HepG2 (cell line): ENCODE measurements around the gene RPRD1A. TPM values are rescaled to one million over a fixed set of nuclear protein-coding genes. Genes with fewer than 3 reads are reported as not detected.

Experiments
- ATAC-seq: fragments of 200-7000 bp; cut with Tn5 transposase; 3 replicates; pipeline ENCODE4 v1.9.1; 2020; ENCODE audit warnings: mild to moderate bottlenecking, moderate library complexity
- BruUV-seq: library from RNA; stranded (reverse); fragments of 400-500 nt; replicated peaks from 2 replicates; lab custom pipeline; 2021; lab: Mats Ljungman, UMichigan
- CTCF ChIA-PET: fragments of 300-600 bp; formaldehyde crosslinking; extraction: SDS; loops from one replicate; lab custom pipeline; 2021; ENCODE audit warnings: low total read pairs, inconsistent platforms, low intra/inter-chr PET ratio; lab: Yijun Ruan, JAX
- POLR2A ChIA-PET: fragments of 350-600 bp; sonication (Branson Sonifier 250); formaldehyde crosslinking; loops from one replicate; lab custom pipeline; 2020; ENCODE audit warnings: antibody characterized with exemption, inconsistent platforms; lab: Yijun Ruan, JAX
- DNase-seq: peaks from one replicate; pipeline ENCODE4 v3.0.0-alpha.2; 2015; ENCODE audit warnings: low spot score
- FAIRE-seq: peaks from 3 replicates; lab custom pipeline; 2011; peaks lifted over from hg19 to GRCh38; lab: Jason Lieb, UNC
- H2AFZ ChIP-seq: one replicate; pipeline ENCODE4 v1.6.1; 2011; ENCODE audit warnings: low read length, inconsistent platforms
- H3K27ac ChIP-seq: fragments of 300-600 bp; 3 replicates; pipeline ENCODE4 v1.8.0; 2011; ENCODE audit warnings: mixed run types, mild to moderate bottlenecking, mixed read lengths, low read length, inconsistent platforms; ENCODE audit not compliant: insufficient read depth; ENCODE audit errors: extremely low read length
- H3K27me3 ChIP-seq, 2 experiments: fragments of 200-600 bp in 1 of 2; 2 replicates in 1 of 2; 3 replicates in 1 of 2; pipeline versions ENCODE4 v1.6.0 to v1.8.0; 2011; ENCODE audit warnings: low read length in 2 of 2, mild to moderate bottlenecking in 2 of 2, moderate library complexity in 2 of 2, inconsistent platforms in 1 of 2; ENCODE audit not compliant: insufficient read depth in 2 of 2, control insufficient read depth in 1 of 2
- H3K36me3 ChIP-seq, 2 experiments: fragments of 200-600 bp in 1 of 2; replicated peaks in 1 of 2; 2 replicates in 1 of 2; 3 replicates in 1 of 2; pipeline versions ENCODE4 v1.5.1 to v1.8.0; 2011; ENCODE audit warnings: low read length in 2 of 2, inconsistent platforms in 1 of 2; ENCODE audit not compliant: insufficient read depth in 2 of 2, control insufficient read depth in 1 of 2
- H3K4me1 ChIP-seq: 2 replicates; pipeline ENCODE4 v1.5.1; 2012; ENCODE audit warnings: low read length, inconsistent platforms; ENCODE audit not compliant: insufficient read depth
- H3K4me2 ChIP-seq: 2 replicates; pipeline ENCODE4 v1.6.0; 2011; ENCODE audit warnings: low read depth, low read length, inconsistent platforms
- H3K4me3 ChIP-seq, 3 experiments: fragments of 200-600 bp in 1 of 3; sonication (generic), shearing (Covaris generic) in 1 of 3; replicated peaks in 1 of 3; 2 replicates each; pipeline ENCODE4 v1.5.1; 2011 to 2016; ENCODE audit warnings: low read length in 3 of 3, inconsistent platforms in 2 of 3, low read depth in 2 of 3, mild to moderate bottlenecking in 2 of 3, control low read depth in 1 of 3, mixed read lengths in 1 of 3; ENCODE audit not compliant: insufficient read depth in 1 of 3
- H3K79me2 ChIP-seq: one replicate; pipeline ENCODE4 v1.6.1; 2011; ENCODE audit warnings: low read length, inconsistent platforms; ENCODE audit not compliant: insufficient read depth
- H3K9ac ChIP-seq: 2 replicates; pipeline ENCODE4 v1.6.0; 2011; ENCODE audit warnings: mild to moderate bottlenecking, low read depth, low read length, inconsistent platforms; ENCODE audit not compliant: insufficient read depth
- H3K9me3 ChIP-seq: 2 replicates; pipeline ENCODE4 v1.5.1; 2012; ENCODE audit warnings: mild to moderate bottlenecking, low read length
- H4K20me1 ChIP-seq: 2 replicates; pipeline ENCODE4 v1.6.0; 2011; ENCODE audit warnings: inconsistent platforms, mild to moderate bottlenecking, low read length, moderate library complexity; ENCODE audit not compliant: insufficient read depth
- DMTF1 ChIP-seq: sonication (generic); formaldehyde crosslinking; IDR thresholded peaks from 2 replicates; pipeline ENCODE4 v1.4.0; 2020; ENCODE audit warnings: mild to moderate bottlenecking, missing genetic modification reagents
- MAFF ChIP-seq: IDR thresholded peaks from 2 replicates; pipeline ENCODE4 v1.6.1; 2011; ENCODE audit warnings: low read depth, low read length, improper control_type of control experiment
- MED8 ChIP-seq: sonication (generic); formaldehyde crosslinking; IDR thresholded peaks from 2 replicates; pipeline ENCODE4 v1.8.1; 2023; ENCODE audit warnings: mild to moderate bottlenecking, missing genetic modification reagents; ENCODE audit not compliant: insufficient replicate concordance
- PITX1 ChIP-seq: sonication (generic); formaldehyde crosslinking; IDR thresholded peaks from 2 replicates; pipeline ENCODE4 v1.5.1; 2020; ENCODE audit warnings: mild to moderate bottlenecking, missing genetic modification reagents
- RFXAP ChIP-seq: sonication (generic); formaldehyde crosslinking; IDR thresholded peaks from 2 replicates; pipeline ENCODE4 v1.4.0; 2020; ENCODE audit warnings: missing genetic modification reagents, borderline replicate concordance
- SAFB2 ChIP-seq: sonication (generic); formaldehyde crosslinking; IDR thresholded peaks from 2 replicates; pipeline ENCODE4 v1.5.1; 2020; ENCODE audit warnings: missing genetic modification reagents, low read depth, mild to moderate bottlenecking, borderline replicate concordance
- STAT6 ChIP-seq: sonication (generic); formaldehyde crosslinking; IDR thresholded peaks from 2 replicates; pipeline ENCODE4 v1.4.0; 2020; ENCODE audit warnings: missing genetic modification reagents, mild to moderate bottlenecking, borderline replicate concordance
- TARDBP ChIP-seq: sonication (generic); formaldehyde crosslinking; IDR thresholded peaks from 2 replicates; pipeline ENCODE4 v1.8.0; 2022; ENCODE audit warnings: mild to moderate bottlenecking, missing genetic modification reagents
- USF2 ChIP-seq, 2 experiments: sonication (generic) in 1 of 2; formaldehyde crosslinking in 1 of 2; IDR thresholded peaks; 2 replicates each; pipeline versions ENCODE4 v1.5.1 to v1.6.1; 2011 to 2020; ENCODE audit warnings: borderline replicate concordance in 1 of 2, low read depth in 1 of 2, low read length in 1 of 2, mild to moderate bottlenecking in 1 of 2, missing genetic modification reagents in 1 of 2, moderate library complexity in 1 of 2
- YEATS2 ChIP-seq: sonication (generic); formaldehyde crosslinking; IDR thresholded peaks from 2 replicates; pipeline ENCODE4 v1.4.0; 2020; ENCODE audit warnings: missing genetic modification reagents, borderline replicate concordance
- ZC3H13 ChIP-seq: sonication (generic); formaldehyde crosslinking; IDR thresholded peaks from 2 replicates; pipeline ENCODE4 v1.8.1; 2023; ENCODE audit warnings: mild to moderate bottlenecking, missing genetic modification reagents, moderate library complexity
- ZKSCAN8 ChIP-seq: IDR thresholded peaks from 2 replicates; pipeline ENCODE4 v1.6.1; 2016; ENCODE audit warnings: borderline replicate concordance, missing genetic modification reagents, missing compliant biosample characterization
- ZNF260 ChIP-seq: sonication (generic); formaldehyde crosslinking; IDR thresholded peaks from 2 replicates; pipeline ENCODE4 v1.4.0; 2020; ENCODE audit warnings: missing genetic modification reagents, low read depth, mild to moderate bottlenecking, borderline replicate concordance
- ZNF564 ChIP-seq: sonication (generic); formaldehyde crosslinking; IDR thresholded peaks from 2 replicates; pipeline ENCODE4 v1.8.1; 2023; ENCODE audit warnings: mild to moderate bottlenecking, missing genetic modification reagents
- ZNF605 ChIP-seq: sonication (generic); formaldehyde crosslinking; IDR thresholded peaks from 2 replicates; pipeline ENCODE4 v1.8.0; 2022; ENCODE audit warnings: mild to moderate bottlenecking, missing genetic modification reagents
- ZNF766 ChIP-seq: sonication (generic); formaldehyde crosslinking; IDR thresholded peaks from 2 replicates; pipeline ENCODE4 v1.5.0; 2020; ENCODE audit warnings: missing genetic modification reagents, borderline replicate concordance
- ZNF839 ChIP-seq: sonication (generic); formaldehyde crosslinking; IDR thresholded peaks from 2 replicates; pipeline ENCODE4 v1.4.0; 2020; ENCODE audit warnings: missing genetic modification reagents, mild to moderate bottlenecking, borderline replicate concordance
- WGBS: methylation state at CpG from one replicate; pipeline ENCODE4 v1.1.6; 2017; ENCODE audit warnings: low lambda C conversion rate; 5-methylcytosine and 5-hydroxymethylcytosine counted together
- in situ Hi-C: cut with HindIII; loops from 2 replicates; pipeline ENCODE4 v1.10.0; 2017; ENCODE audit warnings: low pct_unique_long_range_greater_than_20kb; ENCODE audit not compliant: extremely low pct_ligation_motif_present
- intact Hi-C: fragments of 100-400 bp; cut with micrococcal nuclease; formaldehyde crosslinking; loops from one replicate; pipeline ENCODE4 v1.10.0; 2022; ENCODE audit not compliant: unreplicated experiment
- polyA plus RNA-seq, 8 experiments: library from polyadenylated mRNA; depleted of rRNA in 3 of 8; stranded (reverse) in 7 of 8; unstranded in 1 of 8; fragments of >200 nt; fragmentation: Illumina TruSeq in 4 of 8; extraction: Trizol in 4 of 8; gene quantifications; 2 replicates each; pipeline versions ENCODE4 v1.2.1 to v1.2.3, GENCODE V29; 2011 to 2016; ENCODE audit warnings: low read depth in 4 of 8, missing spikeins in 1 of 8, mixed read lengths in 1 of 8; ENCODE audit not compliant: insufficient read depth in 1 of 8
- total RNA-seq, 5 experiments: library from RNA; depleted of rRNA; stranded (reverse); fragments of >200 nt; fragmentation: Illumina TruSeq; extraction: Trizol; gene quantifications; 2 replicates each; pipeline ENCODE4 v1.2.3, GENCODE V29; 2016; ENCODE audit warnings: low read depth in 1 of 5

RPRD1A gene
- total and polyA plus RNA-seq, 2 of the 13 experiments (the other 11 are each of a cell fraction or from before 2014, with no cell fraction given) = 42.5 to 78.2 TPM

- TF ChIP-seq USF2 (IDR thresholded peaks at IDR 0.05; ENCODE audit: low read depth, low read length) (no peak), USF2 (CRISPR knock-in tag; IDR thresholded peaks at IDR 0.05; ENCODE audit: borderline replicate concordance) (no peak), STAT6 (CRISPR knock-in tag) (no peak), ZNF564 (CRISPR knock-in tag) (no peak)
Measured at GRCh38 chr18:36006997-36007396, 60.4 kb downstream of the RPRD1A start (continued).

GRCh38 chr18:35999925-36000324, 67.4 kb downstream of the RPRD1A start:
- WGBS = 59% methylated on average over 1 of the region's 1 CpG
- FAIRE-seq (no peak), ATAC-seq (no peak), DNase-seq (no peak)
- Histone ChIP-seq H2AFZ (no peak overlapping the region), H3K4me1 (no peaks in the 10 kb centered on the region), H3K4me2 (no peak overlapping the region), H3K27ac (no peak overlapping the region), H3K4me3 (no peak overlapping the region), H4K20me1 (no peaks in the 10 kb centered on the region), H3K9ac (no peak overlapping the region), H3K79me2 (no peaks in the 10 kb centered on the region), H3K27me3 (no peaks in the 10 kb centered on the region), H3K36me3 (no peaks in the 10 kb centered on the region), H3K9me3 (no peaks in the 10 kb centered on the region)
- intact Hi-C loops = no loop called here
- ChIA-PET CTCF (no interaction called here), POLR2A (no interaction called here)
- no TSS peak for BruUV-seq
- in situ Hi-C loops = no loop called here
- TF ChIP-seq ZNF260 (CRISPR knock-in tag) (no peak), ZNF839 (CRISPR knock-in tag) (no peak), ZNF766 (CRISPR knock-in tag) (no peak), PITX1 (CRISPR knock-in tag) (no peak), RFXAP (CRISPR knock-in tag) (no peak), MED8 (no peak), ZKSCAN8 (CRISPR knock-in tag) (no peak), ZC3H13 (CRISPR knock-in tag) (no peak), TARDBP (CRISPR knock-in tag) (no peak), YEATS2 (no peak), MAFF (no peak), DMTF1 (CRISPR knock-in tag) (no peak), SAFB2 (no peak), ZNF605 (no peak)
